ENCODE data around the gene ACP5.
"Not testable (repeated sequence)": the region's sequence is repeated elsewhere in the genome, so short reads cannot be mapped to it uniquely, and the experiment has no call there.

GRCh38 chr19:11565649-11565980 is 11.8 kb downstream of the ACP5 start:
- TF ChIP-seq, protein P1, sequence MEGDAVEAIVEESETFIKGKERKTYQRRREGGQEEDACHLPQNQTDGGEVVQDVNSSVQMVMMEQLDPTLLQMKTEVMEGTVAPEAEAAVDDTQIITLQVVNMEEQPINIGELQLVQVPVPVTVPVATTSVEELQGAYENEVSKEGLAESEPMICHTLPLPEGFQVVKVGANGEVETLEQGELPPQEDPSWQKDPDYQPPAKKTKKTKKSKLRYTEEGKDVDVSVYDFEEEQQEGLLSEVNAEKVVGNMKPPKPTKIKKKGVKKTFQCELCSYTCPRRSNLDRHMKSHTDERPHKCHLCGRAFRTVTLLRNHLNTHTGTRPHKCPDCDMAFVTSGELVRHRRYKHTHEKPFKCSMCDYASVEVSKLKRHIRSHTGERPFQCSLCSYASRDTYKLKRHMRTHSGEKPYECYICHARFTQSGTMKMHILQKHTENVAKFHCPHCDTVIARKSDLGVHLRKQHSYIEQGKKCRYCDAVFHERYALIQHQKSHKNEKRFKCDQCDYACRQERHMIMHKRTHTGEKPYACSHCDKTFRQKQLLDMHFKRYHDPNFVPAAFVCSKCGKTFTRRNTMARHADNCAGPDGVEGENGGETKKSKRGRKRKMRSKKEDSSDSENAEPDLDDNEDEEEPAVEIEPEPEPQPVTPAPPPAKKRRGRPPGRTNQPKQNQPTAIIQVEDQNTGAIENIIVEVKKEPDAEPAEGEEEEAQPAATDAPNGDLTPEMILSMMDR (conservative IDR thresholded peaks at IDR 0.05; ENCODE audit: low read length) = not testable (repeated sequence)
- not testable (repeated sequence) for TF ChIP-seq EZH2phosphoT487 (IDR thresholded peaks at IDR 0.05; ENCODE audit: borderline replicate concordance)
